H1 (cell line): ENCODE data around the gene QRICH1. TPM values are rescaled to one million over a fixed set of nuclear protein-coding genes. Genes with fewer than 3 reads are reported as not detected.

Experiments used
- CTCF ChIA-PET: fragments of 300-600 bp; sonication (Branson Sonifier 250); formaldehyde crosslinking; loops from one replicate; lab custom pipeline; 2021; ENCODE audit not compliant: partially characterized antibody; lab: Charles Lee
- POLR2A ChIA-PET: fragments of 300-600 bp; sonication (Branson Sonifier 250); formaldehyde crosslinking; loops from one replicate; lab custom pipeline; 2021; ENCODE audit warnings: inconsistent platforms; ENCODE audit not compliant: partially characterized antibody; lab: Charles Lee
- DNase-seq, 2 experiments: peaks; one replicate each; pipeline versions ENCODE4 v3.0.0 to v3.0.0-alpha.2; 2010 to 2022; ENCODE audit warnings: low spot score in 2 of 2, low read depth in 1 of 2, mixed read lengths in 1 of 2
- FAIRE-seq: peaks from 2 replicates; lab custom pipeline; 2011; peaks lifted over from hg19 to GRCh38; lab: Jason Lieb, UNC
- H2AFZ ChIP-seq: 2 replicates; pipeline ENCODE4 v1.8.1; 2012; ENCODE audit warnings: low read length, inconsistent platforms
- H2AK5ac ChIP-seq: 2 replicates; pipeline ENCODE4 v1.6.1; 2013; ENCODE audit warnings: low read depth, low read length
- H2BK120ac ChIP-seq: replicated peaks from 2 replicates; pipeline ENCODE3; 2013; ENCODE audit warnings: low read depth, low read length, inconsistent platforms
- H2BK12ac ChIP-seq: 2 replicates; pipeline ENCODE4 v1.6.1; 2013; ENCODE audit warnings: low read depth, low read length
- H2BK15ac ChIP-seq: 2 replicates; pipeline ENCODE4 v1.6.1; 2013; ENCODE audit warnings: low read length
- H2BK20ac ChIP-seq: 2 replicates; pipeline ENCODE4 v1.6.1; 2013; ENCODE audit warnings: low read length
- H2BK5ac ChIP-seq: 2 replicates; pipeline ENCODE4 v1.6.1; 2013; ENCODE audit warnings: low read depth, low read length
- H3K14ac ChIP-seq: 2 replicates; pipeline ENCODE4 v1.6.1; 2013; ENCODE audit warnings: inconsistent platforms; ENCODE audit not compliant: insufficient read length
- H3K18ac ChIP-seq: 2 replicates; pipeline ENCODE4 v1.6.1; 2013; ENCODE audit warnings: low read length; ENCODE audit errors: extremely low read depth
- H3K23ac ChIP-seq: 2 replicates; pipeline ENCODE4 v1.6.1; 2013; ENCODE audit warnings: inconsistent platforms; ENCODE audit not compliant: insufficient read length
- H3K23me2 ChIP-seq: 2 replicates; pipeline ENCODE4 v1.6.1; 2013; ENCODE audit warnings: low read depth, low read length
- H3K27ac ChIP-seq: 2 replicates; pipeline ENCODE4 v1.6.1; 2011; ENCODE audit warnings: low read depth, low read length, inconsistent platforms
- H3K27me3 ChIP-seq, 4 experiments: replicated peaks in 1 of 4; 1 replicate in 1 of 4; 2 replicates in 3 of 4; pipeline versions ENCODE4 v1.6.1 to v1.8.1; 2011 to 2013; ENCODE audit warnings: low read length in 3 of 4, mild to moderate bottlenecking in 3 of 4, inconsistent platforms in 2 of 4, mixed read lengths in 2 of 4, moderate library complexity in 1 of 4; ENCODE audit not compliant: control insufficient read depth in 3 of 4, insufficient read depth in 3 of 4; ENCODE audit errors: extremely low read depth in 1 of 4
- H3K36me3 ChIP-seq, 4 experiments: 2 replicates each; pipeline versions ENCODE4 v1.6.1 to v1.8.1; 2011 to 2013; ENCODE audit warnings: mild to moderate bottlenecking in 4 of 4, low read length in 3 of 4, moderate library complexity in 2 of 4, control low read depth in 1 of 4, inconsistent platforms in 1 of 4; ENCODE audit not compliant: insufficient read depth in 4 of 4, control insufficient read depth in 2 of 4
- H3K4ac ChIP-seq: replicated peaks from 2 replicates; pipeline ENCODE3; 2013; ENCODE audit warnings: low read length, low read depth, mixed read lengths, inconsistent platforms; ENCODE audit not compliant: insufficient read length
- H3K4me1 ChIP-seq, 4 experiments: replicated peaks in 1 of 4; 1 replicate in 1 of 4; 2 replicates in 3 of 4; pipeline versions ENCODE4 v1.6.1 to v1.8.1; 2011 to 2013; ENCODE audit warnings: low read length in 3 of 4, inconsistent platforms in 2 of 4, mixed read lengths in 1 of 4; ENCODE audit not compliant: insufficient read depth in 4 of 4, control insufficient read depth in 3 of 4
- H3K4me2 ChIP-seq, 2 experiments: 2 replicates each; pipeline versions ENCODE4 v1.6.1 to v1.8.1; 2011 to 2013; ENCODE audit warnings: low read depth in 2 of 2, low read length in 2 of 2, control low read depth in 1 of 2, inconsistent platforms in 1 of 2, mild to moderate bottlenecking in 1 of 2; ENCODE audit not compliant: insufficient read depth in 1 of 2
- H3K4me3 ChIP-seq, 4 experiments: fragments of 200-600, 300-600 bp in 1 of 4; sonication (generic), shearing (Covaris generic), sonication (Bioruptor Twin) in 1 of 4; 2 replicates each; pipeline versions ENCODE4 v1.5.1 to v1.8.1; 2011 to 2016; ENCODE audit warnings: low read length in 4 of 4, low read depth in 3 of 4, control low read depth in 2 of 4, inconsistent platforms in 2 of 4, mild to moderate bottlenecking in 2 of 4, mixed read lengths in 1 of 4, moderate library complexity in 1 of 4; ENCODE audit not compliant: insufficient read depth in 2 of 4; ENCODE audit errors: extremely low read depth in 1 of 4
- H3K56ac ChIP-seq: replicated peaks from 2 replicates; pipeline ENCODE3; 2013; ENCODE audit warnings: low read depth, mild to moderate bottlenecking, mixed read lengths, low read length, inconsistent platforms; ENCODE audit not compliant: insufficient read length
- H3K79me1 ChIP-seq: 2 replicates; pipeline ENCODE4 v1.6.1; 2013; ENCODE audit warnings: low read depth, low read length, control low read depth
- H3K79me2 ChIP-seq, 2 experiments: 2 replicates each; pipeline versions ENCODE4 v1.6.1 to v1.8.1; 2012 to 2013; ENCODE audit warnings: low read length in 2 of 2, mild to moderate bottlenecking in 2 of 2, inconsistent platforms in 1 of 2; ENCODE audit not compliant: insufficient read depth in 2 of 2, control insufficient read depth in 1 of 2
- H3K9ac ChIP-seq, 4 experiments: replicated peaks in 1 of 4; 1 replicate in 1 of 4; 2 replicates in 3 of 4; pipeline versions ENCODE4 v1.6.1 to v1.8.1; 2011 to 2013; ENCODE audit warnings: low read depth in 3 of 4, low read length in 3 of 4, control low read depth in 2 of 4, mild to moderate bottlenecking in 2 of 4, moderate library complexity in 2 of 4, inconsistent platforms in 1 of 4; ENCODE audit errors: extremely low read depth in 1 of 4
- H3K9me3 ChIP-seq, 2 experiments: 2 replicates each; pipeline versions ENCODE4 v1.6.1 to v1.8.1; 2012 to 2013; ENCODE audit warnings: mild to moderate bottlenecking in 2 of 2, moderate library complexity in 2 of 2, control low read depth in 1 of 2, inconsistent platforms in 1 of 2, low read depth in 1 of 2, low read length in 1 of 2, mixed read lengths in 1 of 2; ENCODE audit not compliant: insufficient read depth in 2 of 2
- H4K20me1 ChIP-seq, 2 experiments: replicated peaks in 1 of 2; 2 replicates each; pipeline versions ENCODE3 to v1.8.1; 2011 to 2013; ENCODE audit warnings: inconsistent platforms in 2 of 2, low read length in 2 of 2, mild to moderate bottlenecking in 1 of 2; ENCODE audit not compliant: insufficient read depth in 2 of 2, control insufficient read depth in 1 of 2
- H4K5ac ChIP-seq: 2 replicates; pipeline ENCODE4 v1.6.1; 2013; ENCODE audit warnings: low read length, low read depth, mixed read lengths, inconsistent platforms; ENCODE audit not compliant: insufficient read length
- H4K8ac ChIP-seq: 2 replicates; pipeline ENCODE4 v1.8.0; 2013; ENCODE audit warnings: mild to moderate bottlenecking, moderate library complexity, low read length, inconsistent platforms; ENCODE audit not compliant: insufficient read depth; ENCODE audit errors: extremely low read depth
- H4K91ac ChIP-seq: replicated peaks from 2 replicates; pipeline ENCODE3; 2013; ENCODE audit warnings: low read length, mixed read lengths, inconsistent platforms; ENCODE audit not compliant: insufficient read length
- ATF2 ChIP-seq: IDR thresholded peaks from 2 replicates; pipeline ENCODE4 v1.6.1; 2012; ENCODE audit warnings: low read length, inconsistent platforms
- EGR1 ChIP-seq: IDR thresholded peaks from 2 replicates; pipeline ENCODE4 v1.6.1; 2011; ENCODE audit warnings: low read depth, low read length, borderline replicate concordance
- HDAC2 ChIP-seq, 2 experiments: fragments of 300-600 bp in 1 of 2; sonication (generic) in 1 of 2; IDR thresholded peaks; 2 replicates each; pipeline ENCODE4 v1.6.1; 2011 to 2012; ENCODE audit warnings: low read depth in 2 of 2, low read length in 2 of 2, mild to moderate bottlenecking in 2 of 2, moderate library complexity in 2 of 2, borderline replicate concordance in 1 of 2, inconsistent platforms in 1 of 2
- MAFK ChIP-seq: IDR thresholded peaks from 2 replicates; pipeline ENCODE4 v1.6.1; 2012; ENCODE audit warnings: low read depth, mild to moderate bottlenecking, improper control_type of control experiment, low read length
- SIX5 ChIP-seq: IDR thresholded peaks from 2 replicates; pipeline ENCODE4 v1.6.1; 2011; ENCODE audit warnings: mild to moderate bottlenecking, low read depth, low read length
- WGBS, 2 experiments: shearing (Covaris generic) in 1 of 2; methylation state at CpG; one replicate each; pipeline versions ENCODE4 v1.1.6 to v1.1.7; 2013 to 2015; ENCODE audit warnings: low lambda C conversion rate in 2 of 2, mixed read lengths in 2 of 2, inconsistent platforms in 1 of 2, low coverage in 1 of 2, missing lambda C conversion rate in 1 of 2; ENCODE audit not compliant: insufficient replicate concordance in 2 of 2, insufficient coverage in 1 of 2, insufficient read length in 1 of 2; ENCODE audit errors: extremely low coverage in 1 of 2, missing lambda C conversion rate in 1 of 2; 5-methylcytosine and 5-hydroxymethylcytosine counted together
- polyA plus RNA-seq, 7 experiments: library from polyadenylated mRNA; depleted of rRNA in 3 of 7; stranded (reverse) in 5 of 7; unstranded in 2 of 7; fragments of >200 nt in 5 of 7; fragments of 200-250 nt in 2 of 7; gene quantifications; 1 replicate in 5 of 7; 2 replicates in 1 of 7; 4 replicates in 1 of 7; pipeline versions ENCODE4 v1.2.1 to v1.2.3, GENCODE V29; 2011 to 2013; ENCODE audit warnings: missing spikeins in 2 of 7, mixed read lengths in 2 of 7
- total RNA-seq: library from RNA; stranded (reverse); fragmentation: NEBNext Ultra II Directional; extraction: Animal tissue kit (Norgen Biotek cat#: 25700); gene quantifications from 2 replicates; pipeline ENCODE4 v1.2.1, GENCODE V29; 2021

QRICH1 gene
- total and polyA plus RNA-seq, 2 of the 8 experiments (the other 6 are each of a cell fraction or from before 2014, with no cell fraction given) = 128 to 142 TPM

- no peak overlapping the region for H4K5ac ChIP-seq
- no peak overlapping the region for H2BK20ac ChIP-seq
- H3K79me1 ChIP-seq = peaks cover 9% of the 10 kb centered on the region
- no peak overlapping the region for H3K18ac ChIP-seq
- CTCF ChIA-PET = no interaction called here
- no peaks in the 10 kb centered on the region for H3K27me3 ChIP-seq
- H3K4me3 ChIP-seq = no peak overlapping the region
- H3K4me1 ChIP-seq = no peaks in the 10 kb centered on the region
- H3K9me3 ChIP-seq = no peaks in the 10 kb centered on the region
- no peak overlapping the region for H3K4ac ChIP-seq
- no peak for TF ChIP-seq ATF2
- no peak for TF ChIP-seq SIX5
- TF ChIP-seq EGR1 = no peak
- no peak for TF ChIP-seq HDAC2 (IDR thresholded peaks at IDR 0.05; ENCODE audit: borderline replicate concordance in 1 of 2, low read depth in 2 of 2, low read length in 2 of 2)
- TF ChIP-seq MAFK = no peak
- no peaks in the 10 kb centered on the region for H3K23me2 ChIP-seq
- no peak overlapping the region for H2BK120ac ChIP-seq
- H4K8ac ChIP-seq = no peak overlapping the region
- H3K79me2 ChIP-seq = peaks cover 0 to 7% of the 10 kb centered on the region in 2 experiments; a peak in 1 of 4 replicates
- H2AK5ac ChIP-seq = no peak overlapping the region
- DNase-seq (no peak), FAIRE-seq (no peak)
- WGBS, 2 experiments = 93% methylated on average over 7 of the region's 7 CpGs; no CpG with 5 or more reads in 1 of the 2 experiments
- H3K4me2 ChIP-seq = no peak overlapping the region
- no peak overlapping the region for H2AFZ ChIP-seq
- no peak overlapping the region for H3K9ac ChIP-seq
- no peak overlapping the region for H2BK5ac ChIP-seq
- no peak overlapping the region for H3K14ac ChIP-seq
- peaks cover 28 to 61% (median 42%) of the 10 kb centered on the region in 4 experiments for H3K36me3 ChIP-seq
- POLR2A ChIA-PET = interaction anchor here (1.6 kb wide), 1 partner anchor 8 kb away, joined by 5 read pairs; no protein-coding TSS in a partner anchor
- H4K91ac ChIP-seq = no peak overlapping the region
- no peak overlapping the region for H3K23ac ChIP-seq
- H2BK12ac ChIP-seq = no peak overlapping the region
- H4K20me1 ChIP-seq = peaks cover 0 to 11% of the 10 kb centered on the region in 2 experiments
- H3K27ac ChIP-seq = no peak overlapping the region
- H2BK15ac ChIP-seq = no peak overlapping the region
- H3K56ac ChIP-seq = no peak overlapping the region
Measured at GRCh38 chr3:49058011-49058410, 35.9 kb downstream of the QRICH1 start.
